Measurements from ENCODE around the gene TOB2. TPM values are rescaled to one million over a fixed set of nuclear protein-coding genes. Genes with fewer than 3 reads are reported as not detected.
"Not testable (repeated sequence)": the region's sequence is repeated elsewhere in the genome, so short reads cannot be mapped to it uniquely, and the experiment has no call there.

The TOB2 gene
- total RNA-seq, 2 donors from 2014 or later, result 51.2 to 57.9 TPM

DNA sequence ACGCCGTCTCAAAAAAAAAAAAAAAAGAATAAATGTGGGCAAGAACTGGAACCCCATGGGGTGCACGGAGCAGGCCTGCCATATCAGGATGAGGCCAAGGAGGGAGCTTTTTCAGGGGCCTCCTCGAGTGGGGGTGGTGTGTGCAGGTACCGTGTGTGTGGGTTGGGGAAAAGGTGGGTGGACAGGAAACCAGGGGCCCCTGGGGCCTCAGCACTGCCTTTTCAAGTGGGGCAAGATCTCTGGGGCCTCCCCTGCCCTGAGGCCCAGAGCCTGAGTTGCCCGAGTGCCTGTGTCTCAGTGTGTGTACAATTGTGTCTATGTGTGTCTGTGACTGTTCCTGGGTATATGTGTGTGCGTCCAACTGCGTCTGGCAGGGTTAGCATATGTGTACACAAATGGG lies 41.0 kb downstream of the TOB2 start:
- H3K27ac ChIP-seq (ENCODE audit: low read depth, low read length), result no peak overlapping the region
- H3K9me3 ChIP-seq (ENCODE audit: control insufficient read depth, low read length), result no peaks in the 10 kb centered on the region
- no peaks in the 10 kb centered on the region for H3K9me3 Mint-ChIP-seq
- TF ChIP-seq, protein P1, sequence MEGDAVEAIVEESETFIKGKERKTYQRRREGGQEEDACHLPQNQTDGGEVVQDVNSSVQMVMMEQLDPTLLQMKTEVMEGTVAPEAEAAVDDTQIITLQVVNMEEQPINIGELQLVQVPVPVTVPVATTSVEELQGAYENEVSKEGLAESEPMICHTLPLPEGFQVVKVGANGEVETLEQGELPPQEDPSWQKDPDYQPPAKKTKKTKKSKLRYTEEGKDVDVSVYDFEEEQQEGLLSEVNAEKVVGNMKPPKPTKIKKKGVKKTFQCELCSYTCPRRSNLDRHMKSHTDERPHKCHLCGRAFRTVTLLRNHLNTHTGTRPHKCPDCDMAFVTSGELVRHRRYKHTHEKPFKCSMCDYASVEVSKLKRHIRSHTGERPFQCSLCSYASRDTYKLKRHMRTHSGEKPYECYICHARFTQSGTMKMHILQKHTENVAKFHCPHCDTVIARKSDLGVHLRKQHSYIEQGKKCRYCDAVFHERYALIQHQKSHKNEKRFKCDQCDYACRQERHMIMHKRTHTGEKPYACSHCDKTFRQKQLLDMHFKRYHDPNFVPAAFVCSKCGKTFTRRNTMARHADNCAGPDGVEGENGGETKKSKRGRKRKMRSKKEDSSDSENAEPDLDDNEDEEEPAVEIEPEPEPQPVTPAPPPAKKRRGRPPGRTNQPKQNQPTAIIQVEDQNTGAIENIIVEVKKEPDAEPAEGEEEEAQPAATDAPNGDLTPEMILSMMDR (conservative IDR thresholded peaks at IDR 0.05), result no peak
- no peak overlapping the region for H3K4me3 Mint-ChIP-seq
- no peaks in the 10 kb centered on the region for H3K4me1 ChIP-seq (ENCODE audit: control insufficient read depth, insufficient read depth, low read length)
- WGBS, 2 experiments (ENCODE audit: insufficient coverage in 1 of 2, insufficient read length in 1 of 2), result 94 to 100% methylated on average over 2 to 8 of the region's 8 CpGs
- H3K4me1 Mint-ChIP-seq, result peaks cover 2% of the 10 kb centered on the region
- no peaks in the 10 kb centered on the region for H3K27me3 ChIP-seq (ENCODE audit: control insufficient read depth, insufficient read depth, low read length, poor library complexity, severe bottlenecking)
- no peak overlapping the region for H3K4me3 ChIP-seq (ENCODE audit: low read length)
- no peak overlapping the region for H3K9ac ChIP-seq (ENCODE audit: extremely low read depth, low read length, poor library complexity, severe bottlenecking)
- no peak overlapping the region for H3K27ac Mint-ChIP-seq
- DNase-seq, result no peak
- no peaks in the 10 kb centered on the region for H3K36me3 Mint-ChIP-seq (ENCODE audit: low read depth)
- H3K36me3 ChIP-seq (ENCODE audit: control insufficient read depth, insufficient read depth, low read length), result no peaks in the 10 kb centered on the region
- H3K27me3 Mint-ChIP-seq (ENCODE audit: insufficient read depth), result no peaks in the 10 kb centered on the region

DNA sequence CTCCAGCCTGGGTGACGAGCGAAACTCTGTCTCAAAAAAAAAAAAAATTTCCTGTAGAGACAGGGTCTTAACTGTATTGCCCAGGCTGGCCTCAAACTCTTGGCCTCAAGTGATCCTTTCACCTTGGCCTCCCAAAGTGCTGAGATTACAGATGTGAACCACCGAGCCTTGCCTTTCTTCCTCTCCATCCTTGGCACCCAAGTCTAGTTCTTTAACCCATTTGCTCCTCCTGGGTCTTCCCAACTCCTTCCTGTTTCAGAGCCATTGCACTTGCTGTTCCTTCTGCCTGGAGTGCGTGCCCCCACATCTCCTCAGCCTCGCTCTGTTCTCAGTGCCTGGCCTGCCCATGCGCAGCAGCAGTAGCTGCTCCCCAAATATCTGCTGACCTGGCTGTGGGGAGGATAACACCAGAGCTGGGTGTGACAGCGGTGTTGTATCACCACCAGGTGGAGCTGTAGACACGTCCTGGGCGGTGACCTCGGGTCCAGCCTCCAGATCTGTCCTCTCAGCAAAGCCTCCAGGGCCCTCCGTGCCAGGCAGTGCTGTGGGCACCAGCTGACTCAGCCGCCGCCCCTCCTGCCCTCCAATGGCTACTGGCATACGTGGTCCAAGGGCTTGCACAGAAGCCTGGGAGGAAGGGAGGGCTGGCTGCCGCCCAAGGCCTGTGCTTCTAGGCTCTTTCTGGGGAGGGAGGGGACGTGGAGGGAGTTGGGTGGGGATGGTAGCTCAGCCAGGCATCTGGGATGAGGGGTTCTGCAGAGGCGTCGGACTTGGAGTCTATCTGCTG lies 42.9 kb downstream of the TOB2 start:
- no peaks in the 10 kb centered on the region for H3K9me3 ChIP-seq (ENCODE audit: control insufficient read depth, low read length)
- no peak overlapping the region for H3K4me3 Mint-ChIP-seq
- no peak overlapping the region for H3K4me3 ChIP-seq (ENCODE audit: low read length)
- no peaks in the 10 kb centered on the region for H3K9me3 Mint-ChIP-seq
- H3K27ac Mint-ChIP-seq, result no peak overlapping the region
- H3K27ac ChIP-seq (ENCODE audit: low read depth, low read length), result no peak overlapping the region
- peaks cover 3% of the 10 kb centered on the region for H3K4me1 Mint-ChIP-seq
- no peaks in the 10 kb centered on the region for H3K36me3 Mint-ChIP-seq (ENCODE audit: low read depth)
- TF ChIP-seq, protein P1 (conservative IDR thresholded peaks at IDR 0.05), result peak; percentile 97
- H3K4me1 ChIP-seq (ENCODE audit: control insufficient read depth, insufficient read depth, low read length), result no peaks in the 10 kb centered on the region
- H3K36me3 ChIP-seq (ENCODE audit: control insufficient read depth, insufficient read depth, low read length), result no peaks in the 10 kb centered on the region
- DNase-seq, result peak; percentile 94
- no peak overlapping the region for H3K9ac ChIP-seq (ENCODE audit: extremely low read depth, low read length, poor library complexity, severe bottlenecking)
- no peaks in the 10 kb centered on the region for H3K27me3 ChIP-seq (ENCODE audit: control insufficient read depth, insufficient read depth, low read length, poor library complexity, severe bottlenecking)
- WGBS, 2 experiments (ENCODE audit: insufficient coverage in 1 of 2, insufficient read length in 1 of 2), result 38 to 40% methylated on average over 13 to 18 of the region's 18 CpGs
- no peaks in the 10 kb centered on the region for H3K27me3 Mint-ChIP-seq (ENCODE audit: insufficient read depth)

DNA sequence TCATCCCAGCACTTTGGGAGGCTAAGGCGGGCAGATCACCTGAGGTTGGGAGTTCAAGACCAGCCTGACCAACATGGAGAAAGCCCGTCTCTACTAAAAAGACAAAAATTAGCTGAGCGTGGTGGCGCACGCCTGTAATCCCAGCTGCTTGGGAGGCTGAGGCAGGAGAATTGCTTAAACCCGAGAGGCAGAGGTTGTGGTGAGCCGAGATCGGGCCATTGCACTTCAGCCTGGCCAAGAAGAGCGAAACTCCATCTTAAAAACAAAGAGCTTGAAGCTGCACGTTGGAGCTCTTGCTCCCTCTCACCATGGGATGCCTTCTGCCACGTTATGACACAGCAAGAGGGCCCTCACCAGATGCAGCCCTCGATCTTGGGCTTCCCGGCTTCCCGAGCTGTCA lies 43.8 kb downstream of the TOB2 start:
- not testable (repeated sequence) for H3K27me3 ChIP-seq (ENCODE audit: control insufficient read depth, insufficient read depth, low read length, poor library complexity, severe bottlenecking); H3K27me3 Mint-ChIP-seq (ENCODE audit: insufficient read depth); H3K4me3 ChIP-seq (ENCODE audit: low read length); H3K27ac Mint-ChIP-seq; H3K27ac ChIP-seq (ENCODE audit: low read depth, low read length); H3K4me1 ChIP-seq (ENCODE audit: control insufficient read depth, insufficient read depth, low read length); H3K9ac ChIP-seq (ENCODE audit: extremely low read depth, low read length, poor library complexity, severe bottlenecking); H3K9me3 Mint-ChIP-seq; H3K4me1 Mint-ChIP-seq; H3K36me3 ChIP-seq (ENCODE audit: control insufficient read depth, insufficient read depth, low read length); H3K36me3 Mint-ChIP-seq (ENCODE audit: low read depth); DNase-seq; H3K4me3 Mint-ChIP-seq; H3K9me3 ChIP-seq (ENCODE audit: control insufficient read depth, low read length)
- 88 to 90% methylated on average over 14 of the region's 14 CpGs for WGBS, 2 experiments (ENCODE audit: insufficient coverage in 1 of 2, insufficient read length in 1 of 2)
